Lower lobe of right lung (tissue), 2 donors: ENCODE results near the gene GFPT1. TPM values are rescaled to one million over a fixed set of nuclear protein-coding genes. Genes with fewer than 3 reads are reported as not detected.
A peak's percentile ranks its signal among the peaks of the same experiment; 100 is the strongest.

Source experiments
- ATAC-seq, 2 donors: fragments of 200-7000 bp; cut with Tn5 transposase; one replicate each; pipeline ENCODE4 v1.9.1; 2020 to 2022; ENCODE audit warnings: mild to moderate bottlenecking in 2 of 2, moderate library complexity in 2 of 2
- DNase-seq: peaks from one replicate; pipeline ENCODE4 v3.0.0-alpha.2; 2020
- H3K27ac ChIP-seq: fragments of 200-600 bp; one replicate; pipeline ENCODE4 v1.8.0; 2022
- H3K27me3 ChIP-seq: fragments of 200-600 bp; one replicate; pipeline ENCODE4 v1.8.0; 2022; ENCODE audit warnings: low read depth
- H3K36me3 ChIP-seq: fragments of 200-600 bp; one replicate; pipeline ENCODE4 v1.8.0; 2022; ENCODE audit warnings: mild to moderate bottlenecking
- H3K4me1 ChIP-seq: fragments of 200-600 bp; one replicate; pipeline ENCODE4 v1.8.0; 2022
- H3K4me3 ChIP-seq: fragments of 200-600 bp; one replicate; pipeline ENCODE4 v1.8.0; 2022; ENCODE audit warnings: mild to moderate bottlenecking
- H3K9me3 ChIP-seq: fragments of 200-600 bp; one replicate; pipeline ENCODE4 v1.8.0; 2022
- CTCF ChIP-seq: fragments of 200-600 bp; IDR thresholded peaks from one replicate; pipeline ENCODE4 v1.8.0; 2022; ENCODE audit warnings: antibody characterized with exemption, mild to moderate bottlenecking
- intact Hi-C: fragments of 100-400 bp; cut with DNase I; formaldehyde crosslinking; loops from one replicate; pipeline ENCODE4 v1.11.0; 2022
- total RNA-seq: library from RNA; stranded (reverse); fragmentation: NEBNext Ultra II Directional; extraction: Animal tissue kit (Norgen Biotek cat#: 25700); gene quantifications from one replicate; pipeline ENCODE4 v1.2.1, GENCODE V29; 2021
- donor health status: DM: no; HTN: yes; CAD: no; lungs with severe emphysema.

GFPT1 gene
- total RNA-seq, 1 donor from 2014 or later: 59.9 TPM

- no peak overlapping the region for H3K4me3 ChIP-seq
- ATAC-seq (no peak), DNase-seq (no peak)
- H3K9me3 ChIP-seq: no peaks in the 10 kb centered on the region
- H3K36me3 ChIP-seq: peaks cover 63% of the 10 kb centered on the region
- H3K27me3 ChIP-seq: no peaks in the 10 kb centered on the region
- intact Hi-C loops: no loop called here
- TF ChIP-seq CTCF: no peak
- H3K27ac ChIP-seq: no peak overlapping the region
- H3K4me1 ChIP-seq: no peaks in the 10 kb centered on the region
Observed at GRCh38 chr2:69322631-69323030, 64.4 kb downstream of the GFPT1 start.

GRCh38 chr2:69316550-69316949 is 70.5 kb downstream of the GFPT1 start:
- DNase-seq: no peak
- Histone ChIP-seq H3K9me3 (no peaks in the 10 kb centered on the region), H3K27ac (no peak overlapping the region), H3K4me3 (no peak overlapping the region), H3K4me1 (no peaks in the 10 kb centered on the region), H3K36me3 (peaks cover 16% of the 10 kb centered on the region), H3K27me3 (no peaks in the 10 kb centered on the region)
- ATAC-seq: no peak
- intact Hi-C loops: no loop called here
- TF ChIP-seq CTCF: no peak

GRCh38 chr2:69315160-69315761 is 71.8 kb downstream of the GFPT1 start:
- Histone ChIP-seq H3K4me1 (peaks cover 10% of the 10 kb centered on the region), H3K36me3 (peaks cover 16% of the 10 kb centered on the region), H3K27me3 (no peaks in the 10 kb centered on the region), H3K9me3 (no peaks in the 10 kb centered on the region), H3K4me3 (no peak overlapping the region), H3K27ac (no peak overlapping the region)
- TF ChIP-seq CTCF: no peak
- intact Hi-C loops: no loop called here
- DNase-seq: no peak
- no peak for ATAC-seq

GRCh38 chr2:69311024-69311416 is 76.0 kb downstream of the GFPT1 start:
- Histone ChIP-seq H3K4me3 (no peak overlapping the region), H3K27ac (no peak overlapping the region), H3K36me3 (no peaks in the 10 kb centered on the region), H3K27me3 (peaks cover 10% of the 10 kb centered on the region), H3K9me3 (no peaks in the 10 kb centered on the region), H3K4me1 (peaks cover 46% of the 10 kb centered on the region)
- TF ChIP-seq CTCF: no peak
- DNase-seq (no peak), ATAC-seq (no peak)
- intact Hi-C loops: no loop called here

GRCh38 chr2:69310111-69311023 is 76.7 kb downstream of the GFPT1 start:
- no peaks in the 10 kb centered on the region for H3K9me3 ChIP-seq
- no peaks in the 10 kb centered on the region for H3K36me3 ChIP-seq
- ATAC-seq (no peak), DNase-seq (no peak)
- peaks cover 10% of the 10 kb centered on the region for H3K27me3 ChIP-seq
- intact Hi-C loops: no loop called here
- TF ChIP-seq CTCF: no peak
- peak overlapping the region; percentile 85 for H3K27ac ChIP-seq
- peaks cover 50% of the 10 kb centered on the region for H3K4me1 ChIP-seq
- no peak overlapping the region for H3K4me3 ChIP-seq
